ENCODE results near the gene SLIT1.
A peak's percentile ranks its signal among the peaks of the same experiment; 100 is the strongest.
"Not testable (repeated sequence)": the region's sequence is repeated elsewhere in the genome, so short reads cannot be mapped to it uniquely, and the experiment has no call there.

SLIT1 gene

DNA sequence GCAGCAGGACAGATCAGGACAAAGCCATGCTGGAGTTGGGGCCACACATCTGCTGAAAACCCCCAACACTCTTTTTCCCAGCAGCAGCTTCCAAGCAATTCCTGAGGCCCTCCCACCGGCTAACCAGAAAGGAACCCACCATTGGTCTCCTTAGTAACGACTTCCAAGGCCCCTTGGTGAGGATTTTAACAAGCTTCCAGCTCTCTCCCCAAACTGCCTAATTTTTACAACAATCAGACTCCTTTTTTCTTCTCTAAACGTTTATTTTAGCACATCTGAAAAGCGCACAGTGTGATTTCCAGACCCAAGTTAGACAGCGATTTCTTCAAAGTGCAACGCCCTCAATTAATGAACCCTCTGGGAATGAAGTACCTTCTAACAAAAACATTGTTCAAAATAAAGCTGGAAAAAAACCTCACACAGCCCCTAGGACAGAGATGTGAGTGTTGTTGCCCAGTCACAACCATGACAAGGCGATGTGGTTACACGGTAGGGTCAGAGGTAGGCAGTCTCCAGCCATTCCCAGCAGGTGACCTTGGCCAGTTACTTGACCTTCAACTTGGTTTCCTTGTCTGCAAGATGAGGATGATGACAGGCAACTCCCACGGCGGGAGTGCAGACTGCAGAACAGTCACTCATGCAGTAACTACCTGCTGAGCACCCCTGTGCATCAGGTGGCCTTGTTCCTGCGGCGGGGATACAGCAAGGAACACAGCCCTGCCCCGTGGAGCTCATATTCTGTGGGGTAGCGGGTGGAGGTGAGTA, 82.3 kb downstream of the SLIT1 start:
- DNase-seq = no peak

DNA sequence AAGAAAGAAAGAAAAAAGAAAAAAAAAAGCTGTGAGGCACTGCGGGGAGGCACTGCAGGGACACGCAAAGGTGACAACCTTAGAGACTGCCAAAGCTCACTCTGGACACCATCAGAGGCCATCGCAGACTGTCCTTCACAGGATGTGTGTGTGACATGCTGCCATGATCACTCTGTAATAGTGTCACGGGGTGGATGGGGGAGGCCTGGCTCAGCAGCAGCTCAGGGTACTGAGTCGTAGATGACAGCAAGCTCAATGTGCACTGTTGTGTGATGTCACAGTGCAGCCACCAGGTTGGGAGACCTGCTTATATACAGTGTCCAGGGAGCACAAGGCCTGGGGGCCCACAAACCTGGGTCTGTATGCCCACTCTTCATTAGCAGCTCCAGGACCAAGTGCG, 83.3 kb downstream of the SLIT1 start:
- no peak for DNase-seq

GRCh38 chr10:97101166-97101940, 84.4 kb downstream of the SLIT1 start:
- no peak for DNase-seq

GRCh38 chr10:97100657-97101056, 85.1 kb downstream of the SLIT1 start:
- DNase-seq = no peak

- DNase-seq = no peak
These were observed 85.9 kb downstream of the SLIT1 start for GRCh38 chr10:97099868-97100267.

DNA sequence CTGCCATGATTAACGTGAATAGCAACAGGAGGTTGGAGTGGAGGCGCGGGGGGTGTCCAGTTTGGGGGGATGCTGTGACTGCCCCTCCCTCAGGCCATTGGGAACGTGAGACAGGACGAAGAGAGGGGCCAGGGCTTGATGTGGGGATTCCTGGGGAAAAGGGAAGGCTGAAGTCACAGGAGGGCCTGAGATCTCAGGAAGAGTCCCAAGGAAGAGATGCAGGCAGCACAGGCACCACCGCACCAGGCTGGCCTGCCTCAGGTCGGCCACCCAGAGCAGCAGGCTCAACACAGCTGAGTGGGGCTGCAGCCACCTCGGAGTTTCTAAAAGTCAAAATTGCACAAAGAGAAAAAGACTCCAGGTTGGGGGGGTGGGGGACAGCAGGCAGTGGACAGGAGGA, 86.7 kb downstream of the SLIT1 start:
- DNase-seq = no peak

DNA sequence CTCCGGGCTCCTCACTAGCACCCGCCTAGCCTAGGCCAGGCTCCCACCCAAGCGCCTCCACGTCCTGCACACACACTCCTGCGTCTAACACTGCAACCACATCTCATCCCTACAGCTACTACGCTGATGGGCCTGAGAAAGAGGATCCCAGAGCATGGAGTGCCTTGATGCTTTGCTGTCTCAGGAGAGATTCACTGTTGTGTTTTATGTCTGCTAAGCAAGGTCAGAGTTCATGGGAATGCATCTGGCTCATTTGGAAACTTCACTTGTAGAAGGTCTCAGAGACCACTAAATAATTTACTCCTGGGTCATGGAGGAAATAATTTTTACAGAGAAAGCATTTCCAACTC, 88.7 kb downstream of the SLIT1 start:
- no peak for DNase-seq

DNA sequence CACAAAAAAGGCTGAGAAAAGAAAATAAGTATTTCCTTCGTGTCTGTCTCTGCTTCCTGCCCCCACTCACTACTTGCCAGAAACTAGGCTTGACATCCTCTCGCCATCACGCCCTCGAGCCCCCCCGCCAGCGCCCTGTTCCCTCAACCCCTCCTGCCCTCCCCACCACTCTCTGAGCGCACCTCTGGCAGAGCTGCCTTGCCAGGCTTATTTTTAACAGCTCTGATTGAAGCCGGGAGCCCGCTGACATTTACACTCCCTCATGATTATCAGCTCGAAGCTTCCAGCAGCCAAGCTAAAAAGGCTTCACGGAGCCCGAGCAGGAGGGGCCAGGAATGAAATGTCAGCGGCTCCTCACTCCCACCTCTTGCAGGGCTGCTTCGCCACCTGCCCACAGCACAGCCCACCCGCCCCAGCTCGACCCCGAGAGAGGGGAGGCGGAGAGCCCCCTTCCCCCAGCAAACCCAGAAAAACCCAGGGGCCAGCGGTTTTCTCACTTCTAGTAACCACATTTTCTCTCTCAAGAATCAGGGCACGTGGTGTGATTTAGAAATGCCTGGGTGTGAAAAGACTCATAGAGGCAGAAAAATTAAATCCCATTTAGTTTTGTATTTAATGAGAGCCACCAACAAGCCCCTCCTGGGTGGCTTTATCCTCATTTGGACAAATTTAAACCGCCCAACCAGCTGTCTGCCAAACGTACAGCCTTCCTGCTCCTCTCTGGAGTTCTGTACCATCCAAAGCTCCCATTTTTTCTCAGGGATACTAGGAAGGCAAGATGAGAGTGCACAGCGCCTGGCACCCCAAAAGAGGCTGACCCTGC, 89.3 kb downstream of the SLIT1 start:
- DNase-seq = no peak

GRCh38 chr10:97095701-97096260, 90.0 kb downstream of the SLIT1 start:
- DNase-seq = no peak

- DNase-seq = no peak
These were observed 95.1 kb downstream of the SLIT1 start for GRCh38 chr10:97090644-97091043.

- DNase-seq = no peak
These were observed 95.7 kb downstream of the SLIT1 start for GRCh38 chr10:97090035-97090434.

GRCh38 chr10:97089209-97089870, 96.4 kb downstream of the SLIT1 start:
- no peak for DNase-seq

GRCh38 chr10:97087296-97087695, 98.5 kb downstream of the SLIT1 start:
- no peak for DNase-seq

- no peak for DNase-seq
These were observed 99.2 kb downstream of the SLIT1 start for GRCh38 chr10:97086530-97086929.

DNA sequence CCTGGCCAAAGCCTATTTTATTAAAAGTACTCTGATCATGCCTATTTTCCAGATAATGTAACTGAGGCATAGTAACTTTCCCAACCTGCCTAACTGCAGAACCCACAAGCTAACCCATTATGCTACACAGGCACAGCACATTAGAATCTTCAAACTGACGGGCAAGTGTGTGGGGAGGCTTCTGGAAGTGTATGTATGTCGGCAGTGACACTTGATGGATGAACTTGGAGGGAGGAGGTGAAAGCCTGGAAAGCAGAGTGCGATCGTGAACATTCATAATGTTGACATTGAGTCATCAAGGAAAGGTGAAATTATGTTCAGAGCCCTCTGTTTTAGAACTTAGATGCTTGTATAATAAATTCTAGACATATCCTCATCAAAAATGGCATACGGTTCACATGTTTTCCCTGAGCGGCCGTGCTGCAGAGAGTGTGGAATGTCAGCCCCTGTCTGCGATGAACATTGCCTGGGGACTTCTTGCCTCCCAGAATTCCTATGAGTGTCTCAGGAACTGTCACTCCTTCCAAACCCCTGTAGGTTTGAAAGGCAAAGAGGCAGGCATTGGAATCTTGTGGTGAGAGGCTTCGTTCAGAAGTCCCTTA, 102.4 kb downstream of the SLIT1 start:
- DNase-seq = no peak

GRCh38 chr10:97082575-97082974, 103.2 kb downstream of the SLIT1 start:
- DNase-seq = not testable (repeated sequence)

DNA sequence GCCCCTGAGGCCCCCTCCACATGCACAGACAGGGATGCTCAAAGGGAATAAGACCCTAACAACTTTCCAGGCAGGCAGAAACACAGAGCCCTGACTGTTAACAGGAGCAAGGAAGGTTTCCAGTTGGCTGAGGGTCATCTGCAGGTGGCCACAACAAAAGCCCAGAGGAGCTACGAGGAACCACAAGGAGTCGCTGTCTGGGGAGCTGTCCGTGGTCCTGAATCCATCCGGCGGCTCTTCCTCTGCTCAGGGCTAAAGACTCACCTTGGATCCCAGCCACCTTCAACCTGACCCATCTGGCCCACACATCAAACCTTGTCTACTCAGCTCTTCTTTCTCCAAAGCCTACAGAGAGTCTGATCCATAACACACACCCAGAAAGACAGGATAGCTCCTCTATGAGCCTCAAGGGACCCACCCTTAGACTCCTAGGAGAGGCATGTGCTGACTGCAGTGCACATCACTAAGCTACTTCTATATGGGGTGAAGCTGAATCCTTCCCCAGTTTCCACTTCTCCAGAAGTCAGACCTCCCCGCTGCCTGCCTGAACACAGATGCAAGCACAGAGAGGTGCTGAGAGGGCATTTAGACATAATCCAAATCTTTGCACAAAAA, 104.0 kb downstream of the SLIT1 start:
- DNase-seq = peak; percentile 47

DNA sequence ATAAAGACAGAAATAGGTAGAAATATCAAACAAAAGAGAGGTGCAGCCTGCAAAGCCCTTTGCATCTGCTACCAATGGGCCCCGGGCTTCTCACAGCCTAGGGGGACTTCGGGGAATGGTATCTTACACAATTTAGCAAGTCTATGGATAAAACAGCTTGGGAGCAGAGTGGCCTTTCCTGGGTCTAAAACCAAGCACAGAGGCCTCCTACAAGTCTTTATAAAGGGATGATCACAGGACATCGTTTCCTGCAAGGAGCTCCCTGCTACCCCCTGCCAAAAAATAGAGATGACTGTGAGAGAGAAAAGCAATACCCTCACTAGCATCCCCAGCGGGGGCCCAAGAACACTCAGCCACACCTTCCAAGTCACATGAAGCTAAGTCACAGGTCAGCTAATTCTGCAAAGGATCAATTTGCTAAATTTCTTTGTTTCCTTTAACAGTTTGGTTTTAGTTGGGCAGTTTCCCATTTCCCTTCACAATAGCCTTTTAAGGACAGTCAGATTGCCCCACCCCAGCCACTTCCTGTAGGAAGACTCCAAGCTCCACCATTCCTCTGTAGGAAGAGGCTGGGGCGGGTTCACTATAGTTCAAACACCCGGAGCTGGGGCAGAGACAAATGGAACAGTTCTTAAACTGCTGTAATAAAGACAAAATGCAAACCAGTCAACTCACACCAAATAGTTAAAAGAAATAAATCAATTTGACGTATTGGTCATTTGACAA, 105.5 kb downstream of the SLIT1 start:
- DNase-seq = no peak

DNA sequence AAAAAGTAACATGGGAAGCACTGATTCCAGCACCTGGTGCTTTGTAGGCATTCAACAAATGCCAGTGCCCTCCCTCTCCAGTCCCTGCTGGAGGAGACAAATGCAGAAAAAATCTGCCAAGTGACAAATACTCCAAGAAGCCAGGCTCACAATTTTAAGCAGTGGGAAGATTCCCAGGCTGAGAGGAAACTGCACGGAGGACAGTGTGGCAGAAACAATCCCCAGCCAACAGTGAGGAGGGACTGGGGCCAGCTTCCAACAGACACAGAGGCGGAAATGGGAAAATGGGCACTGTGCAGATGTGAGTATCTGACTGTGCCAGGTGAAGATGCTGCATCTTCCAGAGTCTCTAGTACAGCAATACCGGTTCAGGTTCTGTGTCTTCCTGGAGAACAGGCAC, 106.3 kb downstream of the SLIT1 start:
- DNase-seq = no peak

DNA sequence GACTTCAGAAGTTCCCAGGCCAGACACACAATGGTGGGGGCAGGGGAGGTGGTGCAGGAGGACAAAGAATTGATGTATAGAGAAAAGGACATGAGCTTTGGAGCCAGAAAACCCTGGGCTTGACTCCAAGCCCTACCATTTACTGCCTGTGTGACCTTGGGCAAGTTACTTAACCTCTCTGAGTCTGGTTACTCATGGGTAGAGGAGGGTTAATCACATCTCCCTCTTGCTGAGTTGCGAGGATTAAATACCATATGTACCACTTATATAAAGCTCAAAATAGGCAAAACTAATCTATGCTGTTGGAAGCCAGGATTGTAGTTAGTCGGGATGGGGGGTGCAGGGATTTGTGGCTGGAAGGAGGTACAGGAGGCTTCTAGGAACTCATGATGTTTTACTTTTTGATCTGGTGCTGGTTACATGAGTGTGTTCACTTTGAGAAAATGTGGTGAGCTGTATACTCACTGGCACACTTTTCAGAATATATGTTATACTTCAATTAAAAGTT, 106.8 kb downstream of the SLIT1 start:
- DNase-seq = no peak

Measured in inflammatory macrophage treated with lipopolysaccharide for 4 hours (primary cell).